T47D (cell line): Measurements from ENCODE around the gene COL27A1.
A peak's percentile ranks its signal among the peaks of the same experiment; 100 is the strongest.

Experiments used
- DNase-seq, 2 experiments: peaks; one replicate each; pipeline versions ENCODE4 v3.0.0 to v3.0.0-alpha.2; 2011 to 2012; ENCODE audit warnings: low read depth in 1 of 2, low spot score in 1 of 2
- JUND ChIP-seq: IDR thresholded peaks from 2 replicates; pipeline ENCODE4 v1.6.1; 2012; ENCODE audit warnings: low read depth
- in situ Hi-C: cut with HindIII; loops from 2 replicates; pipeline ENCODE4 v1.10.0; 2016; ENCODE audit warnings: low sequenced_read_pairs, low pct_unique_long_range_greater_than_20kb

The COL27A1 gene

GRCh38 chr9:114231273-114231672 is 75.9 kb downstream of the COL27A1 start:
- in situ Hi-C loops: no loop called here
- DNase-seq: no peak
- TF ChIP-seq JUND: no peak

GRCh38 chr9:114231719-114232449 is 76.5 kb downstream of the COL27A1 start:
- in situ Hi-C loops: no loop called here
- no peak for TF ChIP-seq JUND
- peak in 1 of 2 experiments; percentile 50 for DNase-seq

GRCh38 chr9:114233491-114234185 is 78.3 kb downstream of the COL27A1 start:
- no peak for DNase-seq
- TF ChIP-seq JUND: no peak
- in situ Hi-C loops: no loop called here

- TF ChIP-seq JUND: no peak
- in situ Hi-C loops: no loop called here
- DNase-seq: no peak
Measured at GRCh38 chr9:114235033-114235661, 79.8 kb downstream of the COL27A1 start.

- TF ChIP-seq JUND: no peak
- DNase-seq: no peak
- in situ Hi-C loops: no loop called here
Measured at GRCh38 chr9:114236391-114237138, 81.2 kb downstream of the COL27A1 start.

GRCh38 chr9:114237247-114237646 is 81.9 kb downstream of the COL27A1 start:
- TF ChIP-seq JUND: no peak
- DNase-seq: no peak
- in situ Hi-C loops: no loop called here

GRCh38 chr9:114237781-114238180 is 82.4 kb downstream of the COL27A1 start:
- in situ Hi-C loops: no loop called here

GRCh38 chr9:114238472-114238871 is 83.1 kb downstream of the COL27A1 start:
- DNase-seq: no peak
- in situ Hi-C loops: no loop called here

More at GRCh38 chr9:114237781-114238180, 82.4 kb downstream of the COL27A1 start:
- no peak for DNase-seq
- TF ChIP-seq JUND: no peak

GRCh38 chr9:114238891-114239875 is 83.8 kb downstream of the COL27A1 start:
- no peak for DNase-seq

More at GRCh38 chr9:114238472-114238871, 83.1 kb downstream of the COL27A1 start:
- no peak for TF ChIP-seq JUND

GRCh38 chr9:114240216-114240615 is 84.9 kb downstream of the COL27A1 start:
- TF ChIP-seq JUND: no peak
- in situ Hi-C loops: no loop called here
- no peak for DNase-seq

More at GRCh38 chr9:114238891-114239875, 83.8 kb downstream of the COL27A1 start:
- in situ Hi-C loops: no loop called here
- TF ChIP-seq JUND: no peak

GRCh38 chr9:114240647-114241558 is 85.6 kb downstream of the COL27A1 start:
- in situ Hi-C loops: no loop called here
- TF ChIP-seq JUND: no peak
- DNase-seq: no peak
